SK-N-SH treated with all-trans-retinoic acid at 6 μM for 48 hours (cell line): ENCODE measurements around the gene PRKCB.

ENCODE experiments used
- ESRRG ChIP-seq: fragments of 250-450 bp; sonication (Bioruptor Pico); IDR thresholded peaks from 2 replicates; pipeline ENCODE4 v1.6.1; 2021; ENCODE audit warnings: mild to moderate bottlenecking
- RARB ChIP-seq: fragments of 250-450 bp; sonication (Bioruptor Pico); IDR thresholded peaks from 2 replicates; pipeline ENCODE4 v1.8.0; 2021; ENCODE audit warnings: mild to moderate bottlenecking, moderate library complexity
- TCF4 ChIP-seq: fragments of 250-450 bp; sonication (Bioruptor Pico); IDR thresholded peaks from 2 replicates; pipeline ENCODE4 v1.8.0; 2021; ENCODE audit warnings: mild to moderate bottlenecking, moderate library complexity, borderline replicate concordance
- ZFP3 ChIP-seq: fragments of 250-450 bp; sonication (Bioruptor Pico); IDR thresholded peaks from 2 replicates; pipeline ENCODE4 v1.5.0; 2020; ENCODE audit warnings: mild to moderate bottlenecking, moderate library complexity
- ZFP30 ChIP-seq: fragments of 450-650 bp; formaldehyde crosslinking; IDR thresholded peaks from 2 replicates; pipeline ENCODE4 v1.5.0; 2022; ENCODE audit warnings: mild to moderate bottlenecking, moderate library complexity
- TF ChIP-seq, protein P1 (sequence below): fragments of 250-450 bp; sonication (Bioruptor Pico); IDR thresholded peaks from 2 replicates; pipeline ENCODE4 v1.5.1; 2021; ENCODE audit warnings: mild to moderate bottlenecking, moderate library complexity
- TF ChIP-seq, protein P2 (sequence below): fragments of 250-450 bp; sonication (Bioruptor Pico); IDR thresholded peaks from 2 replicates; pipeline ENCODE4 v1.5.0; 2020; ENCODE audit warnings: mild to moderate bottlenecking, moderate library complexity
- TF ChIP-seq, protein P3 (sequence below): fragments of 250-450 bp; sonication (Bioruptor Pico); IDR thresholded peaks from 2 replicates; pipeline ENCODE4 v1.5.1; 2020; ENCODE audit warnings: low read depth, mild to moderate bottlenecking, moderate library complexity

DNA sequence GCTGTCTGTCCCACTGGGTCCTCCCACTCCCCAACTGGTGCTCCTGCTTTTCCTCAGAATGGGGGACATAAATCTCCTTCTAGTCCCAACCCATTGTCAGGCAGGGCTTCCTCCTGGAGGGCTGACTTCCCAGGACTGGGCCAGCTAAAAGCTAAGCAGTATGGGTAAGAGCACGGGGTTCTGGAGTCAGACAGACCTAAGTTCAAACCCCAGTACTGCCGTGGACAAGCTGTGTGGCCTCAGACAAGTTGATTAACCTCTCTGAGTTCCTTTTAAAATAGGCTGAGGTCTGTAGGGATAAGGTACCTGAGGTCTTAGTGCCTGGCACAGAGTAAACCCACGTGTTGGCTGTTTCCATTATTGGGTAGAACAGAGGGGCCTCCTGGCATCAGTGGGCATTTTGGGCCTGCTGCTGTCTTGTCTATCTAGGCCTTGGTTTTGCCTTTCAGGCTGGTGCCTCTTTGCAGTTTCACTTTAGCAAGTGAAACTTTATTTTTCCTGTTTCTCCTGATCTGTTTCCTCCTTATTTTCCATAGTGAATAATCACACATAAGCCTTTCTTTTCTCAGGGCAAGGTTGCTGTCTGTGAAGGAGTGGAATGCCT is 114.6 kb downstream of the PRKCB start:
- TF ChIP-seq TCF4 (CRISPR knock-in tag) (no peak), ZFP30 (CRISPR knock-in tag) (no peak), ZFP3 (no peak), RARB (CRISPR knock-in tag) (no peak), ESRRG (CRISPR knock-in tag) (no peak)
- TF ChIP-seq, protein P1, sequence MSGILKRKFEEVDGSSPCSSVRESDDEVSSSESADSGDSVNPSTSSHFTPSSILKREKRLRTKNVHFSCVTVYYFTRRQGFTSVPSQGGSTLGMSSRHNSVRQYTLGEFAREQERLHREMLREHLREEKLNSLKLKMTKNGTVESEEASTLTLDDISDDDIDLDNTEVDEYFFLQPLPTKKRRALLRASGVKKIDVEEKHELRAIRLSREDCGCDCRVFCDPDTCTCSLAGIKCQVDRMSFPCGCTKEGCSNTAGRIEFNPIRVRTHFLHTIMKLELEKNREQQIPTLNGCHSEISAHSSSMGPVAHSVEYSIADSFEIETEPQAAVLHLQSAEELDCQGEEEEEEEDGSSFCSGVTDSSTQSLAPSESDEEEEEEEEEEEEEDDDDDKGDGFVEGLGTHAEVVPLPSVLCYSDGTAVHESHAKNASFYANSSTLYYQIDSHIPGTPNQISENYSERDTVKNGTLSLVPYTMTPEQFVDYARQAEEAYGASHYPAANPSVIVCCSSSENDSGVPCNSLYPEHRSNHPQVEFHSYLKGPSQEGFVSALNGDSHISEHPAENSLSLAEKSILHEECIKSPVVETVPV (CRISPR knock-in tag) = no peak
- TF ChIP-seq, protein P2, sequence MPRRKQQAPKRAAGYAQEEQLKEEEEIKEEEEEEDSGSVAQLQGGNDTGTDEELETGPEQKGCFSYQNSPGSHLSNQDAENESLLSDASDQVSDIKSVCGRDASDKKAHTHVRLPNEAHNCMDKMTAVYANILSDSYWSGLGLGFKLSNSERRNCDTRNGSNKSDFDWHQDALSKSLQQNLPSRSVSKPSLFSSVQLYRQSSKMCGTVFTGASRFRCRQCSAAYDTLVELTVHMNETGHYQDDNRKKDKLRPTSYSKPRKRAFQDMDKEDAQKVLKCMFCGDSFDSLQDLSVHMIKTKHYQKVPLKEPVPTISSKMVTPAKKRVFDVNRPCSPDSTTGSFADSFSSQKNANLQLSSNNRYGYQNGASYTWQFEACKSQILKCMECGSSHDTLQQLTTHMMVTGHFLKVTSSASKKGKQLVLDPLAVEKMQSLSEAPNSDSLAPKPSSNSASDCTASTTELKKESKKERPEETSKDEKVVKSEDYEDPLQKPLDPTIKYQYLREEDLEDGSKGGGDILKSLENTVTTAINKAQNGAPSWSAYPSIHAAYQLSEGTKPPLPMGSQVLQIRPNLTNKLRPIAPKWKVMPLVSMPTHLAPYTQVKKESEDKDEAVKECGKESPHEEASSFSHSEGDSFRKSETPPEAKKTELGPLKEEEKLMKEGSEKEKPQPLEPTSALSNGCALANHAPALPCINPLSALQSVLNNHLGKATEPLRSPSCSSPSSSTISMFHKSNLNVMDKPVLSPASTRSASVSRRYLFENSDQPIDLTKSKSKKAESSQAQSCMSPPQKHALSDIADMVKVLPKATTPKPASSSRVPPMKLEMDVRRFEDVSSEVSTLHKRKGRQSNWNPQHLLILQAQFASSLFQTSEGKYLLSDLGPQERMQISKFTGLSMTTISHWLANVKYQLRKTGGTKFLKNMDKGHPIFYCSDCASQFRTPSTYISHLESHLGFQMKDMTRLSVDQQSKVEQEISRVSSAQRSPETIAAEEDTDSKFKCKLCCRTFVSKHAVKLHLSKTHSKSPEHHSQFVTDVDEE (CRISPR knock-in tag) = no peak
- TF ChIP-seq, protein P3, sequence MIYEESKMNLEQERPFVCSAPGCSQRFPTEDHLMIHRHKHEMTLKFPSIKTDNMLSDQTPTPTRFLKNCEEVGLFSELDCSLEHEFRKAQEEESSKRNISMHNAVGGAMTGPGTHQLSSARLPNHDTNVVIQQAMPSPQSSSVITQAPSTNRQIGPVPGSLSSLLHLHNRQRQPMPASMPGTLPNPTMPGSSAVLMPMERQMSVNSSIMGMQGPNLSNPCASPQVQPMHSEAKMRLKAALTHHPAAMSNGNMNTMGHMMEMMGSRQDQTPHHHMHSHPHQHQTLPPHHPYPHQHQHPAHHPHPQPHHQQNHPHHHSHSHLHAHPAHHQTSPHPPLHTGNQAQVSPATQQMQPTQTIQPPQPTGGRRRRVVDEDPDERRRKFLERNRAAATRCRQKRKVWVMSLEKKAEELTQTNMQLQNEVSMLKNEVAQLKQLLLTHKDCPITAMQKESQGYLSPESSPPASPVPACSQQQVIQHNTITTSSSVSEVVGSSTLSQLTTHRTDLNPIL = no peak
